ENCODE data around the gene LINC01488.

DNA sequence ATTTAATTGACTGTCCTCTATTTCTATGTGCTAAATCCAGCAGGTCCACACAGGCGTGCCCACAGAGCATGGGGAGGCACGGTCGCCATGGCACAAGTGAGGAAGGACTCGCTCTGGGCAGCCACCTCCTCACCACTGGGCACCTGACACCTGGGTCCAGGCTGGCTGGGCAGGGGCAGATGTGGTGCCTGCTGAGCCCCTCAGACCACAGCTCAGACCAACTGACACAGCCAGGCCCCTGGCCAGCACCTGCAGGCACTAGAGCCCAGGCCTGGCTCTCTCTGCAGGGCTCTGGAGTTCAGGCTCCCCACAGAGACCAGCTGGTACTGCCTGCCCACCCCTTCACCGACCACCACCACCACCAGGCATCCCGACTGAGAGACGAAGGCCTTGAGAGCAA is 27.9 kb downstream of the LINC01488 start:
- TF ChIP-seq, protein P1, sequence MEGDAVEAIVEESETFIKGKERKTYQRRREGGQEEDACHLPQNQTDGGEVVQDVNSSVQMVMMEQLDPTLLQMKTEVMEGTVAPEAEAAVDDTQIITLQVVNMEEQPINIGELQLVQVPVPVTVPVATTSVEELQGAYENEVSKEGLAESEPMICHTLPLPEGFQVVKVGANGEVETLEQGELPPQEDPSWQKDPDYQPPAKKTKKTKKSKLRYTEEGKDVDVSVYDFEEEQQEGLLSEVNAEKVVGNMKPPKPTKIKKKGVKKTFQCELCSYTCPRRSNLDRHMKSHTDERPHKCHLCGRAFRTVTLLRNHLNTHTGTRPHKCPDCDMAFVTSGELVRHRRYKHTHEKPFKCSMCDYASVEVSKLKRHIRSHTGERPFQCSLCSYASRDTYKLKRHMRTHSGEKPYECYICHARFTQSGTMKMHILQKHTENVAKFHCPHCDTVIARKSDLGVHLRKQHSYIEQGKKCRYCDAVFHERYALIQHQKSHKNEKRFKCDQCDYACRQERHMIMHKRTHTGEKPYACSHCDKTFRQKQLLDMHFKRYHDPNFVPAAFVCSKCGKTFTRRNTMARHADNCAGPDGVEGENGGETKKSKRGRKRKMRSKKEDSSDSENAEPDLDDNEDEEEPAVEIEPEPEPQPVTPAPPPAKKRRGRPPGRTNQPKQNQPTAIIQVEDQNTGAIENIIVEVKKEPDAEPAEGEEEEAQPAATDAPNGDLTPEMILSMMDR (IDR thresholded peaks at IDR 0.05) = no peak
- TF ChIP-seq POLR2AphosphoS5 (IDR thresholded peaks at IDR 0.05) = no peak

Data from upper lobe of left lung (tissue), 4 donors.